Common myeloid progenitor, CD34-positive (primary cell): ENCODE results near the gene OR2AJ1.

Experiments used
- CTCF ChIA-PET: fragments of 350-600 bp; sonication (Branson Sonifier 250); formaldehyde crosslinking; loops from one replicate; lab custom pipeline; 2021; ENCODE audit warnings: antibody characterized with exemption; lab: Charles Lee
- POLR2A ChIA-PET: fragments of 350-600 bp; sonication (Branson Sonifier 250); formaldehyde crosslinking; loops from one replicate; lab custom pipeline; 2021; ENCODE audit warnings: antibody characterized with exemption; lab: Charles Lee
- DNase-seq, 3 donors: peaks; one replicate each; pipeline versions ENCODE4 v3.0.0 to v3.0.0-alpha.2; 2013
- H3K27ac ChIP-seq, 2 experiments: 1 replicate in 1 of 2; 2 replicates in 1 of 2; pipeline ENCODE4 v1.7.0; 2013; ENCODE audit warnings: inconsistent platforms in 2 of 2, low read length in 2 of 2, mild to moderate bottlenecking in 2 of 2, low read depth in 1 of 2, moderate library complexity in 1 of 2; ENCODE audit not compliant: severe bottlenecking in 2 of 2, insufficient read depth in 1 of 2, poor library complexity in 1 of 2
- H3K27me3 ChIP-seq, 5 experiments: replicated peaks in 2 of 5; 1 replicate in 3 of 5; 2 replicates in 2 of 5; pipeline versions ENCODE4 v1.6.1 to v1.7.0; 2013; ENCODE audit warnings: low read length in 4 of 5, mild to moderate bottlenecking in 2 of 5, moderate library complexity in 2 of 5, inconsistent platforms in 1 of 5; ENCODE audit not compliant: insufficient read depth in 5 of 5, control insufficient read depth in 4 of 5
- H3K36me3 ChIP-seq, 4 experiments: 1 replicate in 2 of 4; 2 replicates in 2 of 4; pipeline versions ENCODE4 v1.6.1 to v1.7.0; 2013; ENCODE audit warnings: low read length in 3 of 4, control low read depth in 1 of 4, mild to moderate bottlenecking in 1 of 4; ENCODE audit not compliant: control insufficient read depth in 4 of 4, insufficient read depth in 4 of 4
- H3K4me1 ChIP-seq, 4 experiments: 1 replicate in 3 of 4; 2 replicates in 1 of 4; pipeline versions ENCODE4 v1.6.1 to v1.7.1; 2013; ENCODE audit warnings: low read length in 3 of 4, mild to moderate bottlenecking in 3 of 4, control low read depth in 1 of 4, inconsistent platforms in 1 of 4, moderate library complexity in 1 of 4; ENCODE audit not compliant: control insufficient read depth in 4 of 4, insufficient read depth in 4 of 4; ENCODE audit errors: control extremely low read depth in 1 of 4
- H3K4me3 ChIP-seq, 7 experiments: 1 replicate in 4 of 7; 2 replicates in 3 of 7; pipeline versions ENCODE4 v1.5.1 to v1.7.0; 2013; ENCODE audit warnings: mild to moderate bottlenecking in 7 of 7, low read length in 6 of 7, moderate library complexity in 6 of 7, inconsistent platforms in 2 of 7, low read depth in 2 of 7, control low read depth in 1 of 7; ENCODE audit not compliant: insufficient read depth in 4 of 7, control insufficient read depth in 1 of 7; ENCODE audit errors: extremely low read depth in 1 of 7
- H3K9me3 ChIP-seq, 5 experiments: 1 replicate in 4 of 5; 2 replicates in 1 of 5; pipeline versions ENCODE4 v1.6.1 to v1.7.1; 2013; ENCODE audit warnings: low read length in 4 of 5, mild to moderate bottlenecking in 2 of 5, inconsistent platforms in 1 of 5, low read depth in 1 of 5, moderate library complexity in 1 of 5; ENCODE audit not compliant: control insufficient read depth in 4 of 5, insufficient read depth in 2 of 5; ENCODE audit errors: control extremely low read depth in 1 of 5
- WGBS: methylation state at CpG from one replicate; pipeline ENCODE4 v1.1.5; 2013; ENCODE audit not compliant: insufficient coverage; 5-methylcytosine and 5-hydroxymethylcytosine counted together

The OR2AJ1 gene

GRCh38 chr1:247905181-247905580 lies 19.5 kb upstream of the OR2AJ1 start:
- ChIA-PET POLR2A (interaction anchor here (0.6 kb wide), 1 partner anchor 10 kb away, joined by 3 read pairs; the partner anchor contains the start of gene OR2W3), CTCF (interaction anchor here (1.8 kb wide), 1 partner anchor 10 kb away, joined by 4 read pairs; the partner anchor contains the start of gene OR2W3)
- DNase-seq = peak in 1 of 3 donors; percentile 38
- WGBS = 86% methylated on average over 11 of the region's 13 CpGs
- no peaks in the 10 kb centered on the region for H3K36me3 ChIP-seq
- peaks cover 15 to 34% (median 23%) of the 10 kb centered on the region in 4 experiments for H3K4me1 ChIP-seq
- peak overlapping the region; percentile 43 to 89 for H3K27ac ChIP-seq
- peak overlapping the region in 2 of 7 experiments; percentile 28 to 56 for H3K4me3 ChIP-seq
- H3K27me3 ChIP-seq = no peaks in the 10 kb centered on the region
- H3K9me3 ChIP-seq = peaks cover 0 to 4% (median 0%) of the 10 kb centered on the region in 5 experiments

- H3K4me3 ChIP-seq = peak overlapping the region in 6 of 7 experiments; percentile 36 to 68 (median 50)
- DNase-seq = peak; percentile 29 to 79 (median 69)
Measured at GRCh38 chr1:247905910-247906503, 18.7 kb upstream of the OR2AJ1 start.

GRCh38 chr1:247906504-247907047 lies 18.1 kb upstream of the OR2AJ1 start:
- H3K36me3 ChIP-seq = no peaks in the 10 kb centered on the region
- peak overlapping the region; percentile 78 to 89 for H3K27ac ChIP-seq
- peaks cover 0 to 4% (median 0%) of the 10 kb centered on the region in 5 experiments for H3K9me3 ChIP-seq
- peak overlapping the region in 6 of 7 experiments; percentile 36 to 68 (median 50) for H3K4me3 ChIP-seq
- 3% methylated on average over 3 of the region's 7 CpGs for WGBS
- peaks cover 15 to 34% (median 24%) of the 10 kb centered on the region in 4 experiments for H3K4me1 ChIP-seq
- peak; percentile 96 to 99 (median 97) for DNase-seq
- POLR2A ChIA-PET = interaction anchor here (1.0 kb wide), 1 partner anchor 10 kb away, joined by 3 read pairs; no protein-coding TSS in a partner anchor
- CTCF ChIA-PET = interaction anchor here (0.8 to 1.8 kb wide), 5 partner anchors 10 to 49 kb away, joined by 3 to 13 read pairs (median 4); partner anchors contain the start of genes OR2W3 and TRIM58
- H3K27me3 ChIP-seq = no peaks in the 10 kb centered on the region

More at GRCh38 chr1:247905910-247906503, 18.7 kb upstream of the OR2AJ1 start:
- H3K9me3 ChIP-seq = peaks cover 0 to 4% (median 0%) of the 10 kb centered on the region in 5 experiments
- 5% methylated on average over 3 of the region's 9 CpGs for WGBS
- H3K4me1 ChIP-seq = peaks cover 15 to 34% (median 24%) of the 10 kb centered on the region in 4 experiments
- H3K27ac ChIP-seq = peak overlapping the region; percentile 78 to 89
- H3K27me3 ChIP-seq = no peaks in the 10 kb centered on the region
- CTCF ChIA-PET = interaction anchor here (0.9 to 1.8 kb wide), 4 partner anchors 10 to 48 kb away, joined by 3 to 13 read pairs (median 5); partner anchors contain the start of genes OR2W3 and TRIM58
- POLR2A ChIA-PET = interaction anchor here (1.0 kb wide), 1 partner anchor 11 kb away, joined by 3 read pairs; no protein-coding TSS in a partner anchor
- H3K36me3 ChIP-seq = no peaks in the 10 kb centered on the region

- H3K27me3 ChIP-seq = no peaks in the 10 kb centered on the region
- H3K9me3 ChIP-seq = peaks cover 0 to 4% (median 0%) of the 10 kb centered on the region in 5 experiments
- DNase-seq = peak; percentile 53 to 92 (median 88)
- 0% methylated on average over 4 of the region's 5 CpGs for WGBS
- H3K27ac ChIP-seq = peak overlapping the region; percentile 65 to 74
- H3K4me1 ChIP-seq = peaks cover 15 to 36% (median 25%) of the 10 kb centered on the region in 4 experiments
- H3K36me3 ChIP-seq = no peaks in the 10 kb centered on the region
- H3K4me3 ChIP-seq = peak overlapping the region in 2 of 7 experiments; percentile 28 to 39
- POLR2A ChIA-PET = no interaction called here
- CTCF ChIA-PET = no interaction called here
Measured at GRCh38 chr1:247908766-247909165, 15.9 kb upstream of the OR2AJ1 start.

- DNase-seq = no peak
- CTCF ChIA-PET = interaction anchor here (0.7 to 1.9 kb wide), 9 partner anchors 11 to 540 kb away, joined by 3 to 7 read pairs (median 3); no protein-coding TSS in a partner anchor
- 94% methylated on average over 2 of the region's 2 CpGs for WGBS
- Histone ChIP-seq H3K9me3 (peaks cover 0 to 4% (median 0%) of the 10 kb centered on the region in 5 experiments), H3K27me3 (no peaks in the 10 kb centered on the region), H3K36me3 (no peaks in the 10 kb centered on the region), H3K4me3 (no peak overlapping the region), H3K4me1 (peaks cover 0 to 28% (median 9%) of the 10 kb centered on the region in 4 experiments), H3K27ac (no peak overlapping the region)
- POLR2A ChIA-PET = interaction anchor here (0.6 kb wide), 1 partner anchor 422 kb away, joined by 3 read pairs; no protein-coding TSS in a partner anchor
Measured at GRCh38 chr1:247913786-247914185, 10.9 kb upstream of the OR2AJ1 start.

- peak in 2 of 3 donors; percentile 28 to 38 for DNase-seq
- peaks cover 0 to 24% (median 8%) of the 10 kb centered on the region in 4 experiments for H3K4me1 ChIP-seq
- H3K4me3 ChIP-seq = peak overlapping the region in 2 of 7 experiments; percentile 5 to 8
- WGBS = 46% methylated on average over 2 of the region's 4 CpGs
- POLR2A ChIA-PET = no interaction called here
- H3K36me3 ChIP-seq = no peaks in the 10 kb centered on the region
- H3K27ac ChIP-seq = no peak overlapping the region
- CTCF ChIA-PET = interaction anchor here (1.4 to 3.6 kb wide), 5 partner anchors 8 to 233 kb away, joined by 3 to 13 read pairs (median 6); no protein-coding TSS in a partner anchor
- H3K9me3 ChIP-seq = peaks cover 0 to 4% (median 0%) of the 10 kb centered on the region in 5 experiments
- no peaks in the 10 kb centered on the region for H3K27me3 ChIP-seq
Measured at GRCh38 chr1:247914941-247915662, 9.6 kb upstream of the OR2AJ1 start.
